VCaP (cell line): ENCODE results near the gene PEX14.

Source experiments
- H3K27ac ChIP-seq: fragments of 450-650 bp; 2 replicates; pipeline ENCODE4 v1.5.1; 2017
- CTCF ChIP-seq: fragments of 450-650 bp; conservative IDR thresholded peaks from 2 replicates; pipeline ENCODE4 v1.5.1; 2017; ENCODE audit warnings: mild to moderate bottlenecking, moderate library complexity

The PEX14 gene

GRCh38 chr1:10630661-10631120, 155.9 kb downstream of the PEX14 start:
- no peak for TF ChIP-seq CTCF
- H3K27ac ChIP-seq, result peak overlapping the region; percentile 99

GRCh38 chr1:10631121-10631810, 156.5 kb downstream of the PEX14 start:
- peak overlapping the region; percentile 99 for H3K27ac ChIP-seq

GRCh38 chr1:10631811-10632593, 157.3 kb downstream of the PEX14 start:
- no peak for TF ChIP-seq CTCF
- peak overlapping the region; percentile 99 for H3K27ac ChIP-seq

More at GRCh38 chr1:10631121-10631810, 156.5 kb downstream of the PEX14 start:
- TF ChIP-seq CTCF, result no peak

- no peak for TF ChIP-seq CTCF
- peak overlapping the region; percentile 99 for H3K27ac ChIP-seq
Observed at GRCh38 chr1:10632691-10633090, 157.9 kb downstream of the PEX14 start.

- TF ChIP-seq CTCF, result no peak
- peak overlapping the region; percentile 99 for H3K27ac ChIP-seq
Observed at GRCh38 chr1:10633416-10633815, 158.7 kb downstream of the PEX14 start.

- no peak for TF ChIP-seq CTCF
- H3K27ac ChIP-seq, result peak overlapping the region; percentile 99
Observed at GRCh38 chr1:10634075-10634427, 159.3 kb downstream of the PEX14 start.

- no peak for TF ChIP-seq CTCF
- H3K27ac ChIP-seq, result peak overlapping the region; percentile 99
Observed at GRCh38 chr1:10634428-10635084, 159.8 kb downstream of the PEX14 start.
